Measurements from ENCODE around the gene PTPDC1. TPM values are rescaled to one million over a fixed set of nuclear protein-coding genes. Genes with fewer than 3 reads are reported as not detected.
A peak's percentile ranks its signal among the peaks of the same experiment; 100 is the strongest.

PTPDC1 gene
- total RNA-seq, 4 donors from 2014 or later = 7.6 to 19.9 (median 12.0) TPM

DNA sequence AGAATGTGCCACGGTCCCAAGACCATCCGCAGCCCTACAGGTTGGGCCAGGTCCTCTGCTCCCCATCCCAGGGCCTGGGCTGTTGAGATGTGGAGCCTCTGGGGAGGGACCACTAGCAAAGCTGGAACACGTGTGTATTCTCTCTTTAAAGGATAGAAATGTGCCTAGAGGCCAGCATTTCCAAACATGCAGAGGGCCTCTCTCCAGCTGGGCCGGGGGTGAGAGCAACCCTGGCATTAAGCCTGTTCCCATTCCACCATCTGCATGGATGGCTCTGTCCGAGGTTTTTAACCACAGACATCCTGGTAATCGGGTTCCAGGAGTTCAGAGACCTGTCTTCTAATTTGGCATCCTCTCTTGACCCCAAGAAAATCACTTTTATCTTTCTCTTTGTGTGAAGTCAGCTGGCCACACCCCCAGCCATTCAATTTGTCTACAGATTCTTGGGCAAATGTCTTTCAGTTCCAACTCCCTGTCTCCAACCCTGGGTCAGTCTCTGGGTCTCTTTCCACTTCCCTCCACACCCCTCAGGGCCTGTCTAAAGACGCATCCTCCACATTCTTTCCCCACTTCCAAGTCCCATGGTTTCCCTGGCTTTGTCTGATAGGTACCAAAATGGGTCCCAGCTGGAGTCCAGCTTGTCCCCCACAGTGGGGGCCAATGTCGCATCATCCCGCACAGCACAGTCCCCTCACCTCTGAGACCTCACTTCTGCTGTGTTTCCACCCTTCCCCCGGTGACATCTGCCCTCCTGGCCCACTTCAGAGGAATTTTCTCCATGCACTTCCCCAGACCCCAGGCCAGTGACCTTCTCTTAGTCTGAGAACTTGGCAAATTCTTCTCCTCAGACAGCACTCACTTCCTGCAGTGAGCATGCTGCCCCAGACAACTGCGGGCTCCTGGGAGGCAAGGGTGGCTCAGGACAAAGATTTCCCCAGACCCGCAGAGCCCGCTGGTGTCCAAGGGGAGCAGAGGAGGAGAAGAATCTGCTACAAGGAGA, 56.8 kb downstream of the PTPDC1 start:
- TF ChIP-seq, protein P1, sequence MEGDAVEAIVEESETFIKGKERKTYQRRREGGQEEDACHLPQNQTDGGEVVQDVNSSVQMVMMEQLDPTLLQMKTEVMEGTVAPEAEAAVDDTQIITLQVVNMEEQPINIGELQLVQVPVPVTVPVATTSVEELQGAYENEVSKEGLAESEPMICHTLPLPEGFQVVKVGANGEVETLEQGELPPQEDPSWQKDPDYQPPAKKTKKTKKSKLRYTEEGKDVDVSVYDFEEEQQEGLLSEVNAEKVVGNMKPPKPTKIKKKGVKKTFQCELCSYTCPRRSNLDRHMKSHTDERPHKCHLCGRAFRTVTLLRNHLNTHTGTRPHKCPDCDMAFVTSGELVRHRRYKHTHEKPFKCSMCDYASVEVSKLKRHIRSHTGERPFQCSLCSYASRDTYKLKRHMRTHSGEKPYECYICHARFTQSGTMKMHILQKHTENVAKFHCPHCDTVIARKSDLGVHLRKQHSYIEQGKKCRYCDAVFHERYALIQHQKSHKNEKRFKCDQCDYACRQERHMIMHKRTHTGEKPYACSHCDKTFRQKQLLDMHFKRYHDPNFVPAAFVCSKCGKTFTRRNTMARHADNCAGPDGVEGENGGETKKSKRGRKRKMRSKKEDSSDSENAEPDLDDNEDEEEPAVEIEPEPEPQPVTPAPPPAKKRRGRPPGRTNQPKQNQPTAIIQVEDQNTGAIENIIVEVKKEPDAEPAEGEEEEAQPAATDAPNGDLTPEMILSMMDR (IDR thresholded peaks at IDR 0.05) = no peak
- ATAC-seq (ENCODE audit: low FRiP score) (no peak), DNase-seq (ENCODE audit: low spot score) (no peak)

DNA sequence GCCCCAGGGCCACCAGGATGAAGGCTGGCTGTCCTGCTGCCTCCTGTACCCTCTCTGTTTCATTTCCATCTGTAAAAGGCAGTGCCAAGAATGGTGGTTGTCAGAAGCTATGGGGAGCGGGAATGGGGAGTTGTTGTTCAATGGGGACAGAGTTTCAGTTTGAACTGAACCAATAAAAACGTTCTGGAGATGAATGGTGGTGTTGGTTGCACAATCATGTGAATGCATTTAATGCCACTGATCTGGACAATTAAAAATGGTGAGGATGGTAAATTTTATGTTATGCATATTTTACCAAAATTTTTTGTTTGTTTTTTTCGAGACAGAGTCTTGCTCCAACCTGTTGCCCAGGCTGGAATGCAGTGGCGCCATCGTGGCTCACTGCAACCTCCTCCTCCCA, 58.1 kb downstream of the PTPDC1 start:
- ATAC-seq (ENCODE audit: low FRiP score) = no peak
- DNase-seq (ENCODE audit: low spot score) = no peak
- TF ChIP-seq, protein P1 (IDR thresholded peaks at IDR 0.05) = no peak

DNA sequence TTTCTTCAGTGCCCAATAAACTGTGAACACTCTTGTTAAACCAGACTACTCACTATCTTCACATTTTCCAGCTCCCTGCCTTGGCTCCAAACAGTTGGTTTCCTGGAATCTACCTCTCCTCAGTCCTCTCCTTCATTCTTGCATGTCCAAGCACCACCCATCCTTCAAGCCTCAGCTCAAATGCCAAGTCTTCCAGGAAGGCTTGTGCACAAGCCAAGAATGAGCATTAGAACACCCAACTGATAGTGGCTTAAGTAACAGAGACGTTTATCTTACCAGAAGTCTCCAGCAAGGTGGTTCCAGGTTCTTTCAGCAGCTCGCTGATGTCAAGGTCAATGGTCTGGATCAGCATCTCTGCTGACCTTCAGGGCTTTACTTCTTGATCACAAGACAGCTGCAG, 60.1 kb downstream of the PTPDC1 start:
- DNase-seq (ENCODE audit: low spot score) = no peak
- peak; percentile 74 for ATAC-seq (ENCODE audit: low FRiP score)
- TF ChIP-seq, protein P1 (IDR thresholded peaks at IDR 0.05) = no peak

DNA sequence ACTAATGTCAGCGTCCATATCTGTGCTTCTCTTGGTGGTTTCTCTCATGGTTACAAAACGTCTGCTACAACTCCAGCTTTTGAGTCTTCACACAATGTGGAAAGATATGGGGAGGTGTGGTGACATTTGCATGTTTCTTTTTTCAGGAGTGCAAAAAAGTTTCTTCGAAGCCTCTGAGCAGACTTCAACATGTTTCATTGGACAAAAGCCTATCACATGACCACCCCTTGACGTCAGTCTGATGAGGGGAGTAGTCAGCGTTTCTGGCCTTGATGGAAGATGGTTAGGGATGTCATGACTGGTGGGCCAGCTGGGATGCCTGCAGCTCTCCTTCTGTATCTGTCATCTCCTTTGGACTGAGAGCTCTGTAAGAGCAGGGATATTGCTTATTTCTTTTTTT, 61.4 kb downstream of the PTPDC1 start:
- no peak for DNase-seq (ENCODE audit: low spot score)
- TF ChIP-seq, protein P1 (IDR thresholded peaks at IDR 0.05) = no peak
- no peak for ATAC-seq (ENCODE audit: low FRiP score)

DNA sequence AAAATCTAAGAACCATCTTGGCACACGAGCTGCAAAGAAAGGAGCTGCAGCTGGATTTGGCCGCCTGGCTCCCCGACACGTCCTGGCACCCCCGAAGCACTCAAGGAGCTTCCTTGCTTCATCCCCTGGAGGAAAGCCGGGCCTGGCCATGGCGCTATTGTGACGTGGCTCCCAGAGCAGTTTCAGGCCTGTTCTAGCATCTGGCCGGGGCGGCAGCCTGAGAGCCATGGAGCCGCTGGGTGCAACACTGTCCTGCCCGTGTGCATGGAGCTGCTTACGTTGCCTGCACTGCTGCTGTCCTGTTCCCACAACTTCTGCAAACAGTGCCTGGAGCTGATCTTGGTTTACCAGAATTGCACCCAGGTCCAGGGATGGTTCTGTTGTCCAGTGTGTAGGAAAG, 63.5 kb downstream of the PTPDC1 start:
- TF ChIP-seq, protein P1 (IDR thresholded peaks at IDR 0.05) = no peak
- ATAC-seq (ENCODE audit: low FRiP score) (no peak), DNase-seq (ENCODE audit: low spot score) (no peak)

DNA sequence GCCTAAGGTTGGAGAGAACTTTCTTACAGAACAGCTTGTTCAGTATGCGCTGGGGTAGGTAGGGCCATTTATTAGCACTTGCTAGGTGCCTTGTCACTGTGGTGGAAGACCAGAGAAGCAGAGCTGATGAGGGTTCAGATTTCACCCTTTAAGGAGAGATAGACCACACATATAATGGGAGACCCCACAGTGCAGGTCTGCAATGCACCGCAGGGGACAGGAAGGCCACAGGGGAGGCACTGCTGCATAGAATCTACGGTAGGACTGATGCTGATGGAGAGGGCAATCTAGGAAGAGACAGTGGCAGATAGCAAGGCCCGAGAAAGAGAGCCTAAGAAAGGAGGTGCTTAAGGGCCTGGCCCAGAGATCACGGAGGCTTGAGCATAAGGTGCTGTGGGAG, 64.2 kb downstream of the PTPDC1 start:
- TF ChIP-seq, protein P1 (IDR thresholded peaks at IDR 0.05) = no peak
- ATAC-seq (ENCODE audit: low FRiP score) (no peak), DNase-seq (ENCODE audit: low spot score) (no peak)

DNA sequence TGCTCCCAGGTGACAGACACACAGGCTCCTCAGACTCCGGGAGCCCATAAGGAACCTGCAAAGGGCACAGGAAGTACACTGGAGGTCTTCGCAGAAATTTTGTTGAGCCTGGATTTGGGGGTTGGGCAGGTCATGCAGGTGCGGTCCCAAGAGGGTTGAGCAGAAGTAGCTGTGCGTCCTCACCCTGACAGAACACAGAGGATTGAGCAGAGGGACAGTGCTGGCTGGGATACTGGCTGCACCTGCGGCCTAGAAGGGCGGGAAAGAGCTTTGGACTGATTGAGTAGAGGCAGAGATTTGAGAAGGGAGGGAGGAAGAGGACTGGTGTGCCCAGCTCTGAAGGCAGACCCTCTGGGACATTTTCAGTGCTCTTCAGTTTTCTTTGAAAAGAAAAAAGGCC, 65.4 kb downstream of the PTPDC1 start:
- TF ChIP-seq, protein P1 (IDR thresholded peaks at IDR 0.05) = no peak
- ATAC-seq (ENCODE audit: low FRiP score) (no peak), DNase-seq (ENCODE audit: low spot score) (no peak)

Measured in omental fat pad (tissue), 4 donors.